HL-60/S4 treated with retinoic acid at 250 ng/mL for 4 days and 3 days (cell line): ENCODE measurements around the gene GABBR2.

Experiments used
- in situ Hi-C: fragments of 300-500 bp; cut with MboI; formaldehyde crosslinking; loops from 2 replicates; pipeline ENCODE4 v1.7.0; 2022; ENCODE audit warnings: low sequenced_read_pairs

Gene GABBR2

GRCh38 chr9:98572054-98572627 is 136.6 kb downstream of the GABBR2 start:
- in situ Hi-C loops = no loop called here

- in situ Hi-C loops = no loop called here
These were observed 137.1 kb downstream of the GABBR2 start for GRCh38 chr9:98571643-98572042.

- in situ Hi-C loops = no loop called here
These were observed 137.9 kb downstream of the GABBR2 start for GRCh38 chr9:98570663-98571440.

- in situ Hi-C loops = no loop called here
These were observed 138.7 kb downstream of the GABBR2 start for GRCh38 chr9:98570055-98570454.

GRCh38 chr9:98569491-98569890 is 139.2 kb downstream of the GABBR2 start:
- in situ Hi-C loops = no loop called here

- in situ Hi-C loops = no loop called here
These were observed 139.7 kb downstream of the GABBR2 start for GRCh38 chr9:98568909-98569469.

GRCh38 chr9:98568234-98568908 is 140.4 kb downstream of the GABBR2 start:
- in situ Hi-C loops = no loop called here

- in situ Hi-C loops = no loop called here
These were observed 141.0 kb downstream of the GABBR2 start for GRCh38 chr9:98567540-98568233.

- in situ Hi-C loops = no loop called here
These were observed 143.3 kb downstream of the GABBR2 start for GRCh38 chr9:98565152-98566135.

GRCh38 chr9:98564714-98565113 is 144.0 kb downstream of the GABBR2 start:
- in situ Hi-C loops = no loop called here

GRCh38 chr9:98563988-98564387 is 144.7 kb downstream of the GABBR2 start:
- in situ Hi-C loops = no loop called here

GRCh38 chr9:98563212-98563907 is 145.4 kb downstream of the GABBR2 start:
- in situ Hi-C loops = no loop called here

GRCh38 chr9:98559561-98559960 is 149.2 kb downstream of the GABBR2 start:
- in situ Hi-C loops = no loop called here

- in situ Hi-C loops = no loop called here
These were observed 150.2 kb downstream of the GABBR2 start for GRCh38 chr9:98558575-98558974.

GRCh38 chr9:98556511-98556910 is 152.2 kb downstream of the GABBR2 start:
- in situ Hi-C loops = no loop called here

- in situ Hi-C loops = no loop called here
These were observed 152.9 kb downstream of the GABBR2 start for GRCh38 chr9:98555651-98556465.

- in situ Hi-C loops = no loop called here
These were observed 154.0 kb downstream of the GABBR2 start for GRCh38 chr9:98554752-98555151.

GRCh38 chr9:98552331-98552730 is 156.4 kb downstream of the GABBR2 start:
- in situ Hi-C loops = no loop called here
